Neural crest cell (in vitro differentiated cells): ENCODE data around the gene DYNC1I1. TPM values are rescaled to one million over a fixed set of nuclear protein-coding genes. Genes with fewer than 3 reads are reported as not detected.

Experiments
- DNase-seq: peaks from one replicate; pipeline ENCODE4 v3.0.0; 2021; ENCODE audit warnings: low read depth, mixed read lengths, low spot score
- H3K27ac Mint-ChIP-seq: one replicate; pipeline ENCODE4 v1.8.0; 2021; ENCODE audit warnings: mild to moderate bottlenecking, mixed read lengths; ENCODE audit not compliant: unreplicated experiment
- H3K27me3 Mint-ChIP-seq: 2 replicates; pipeline ENCODE4 v1.8.0; 2021; ENCODE audit warnings: low read depth, mild to moderate bottlenecking, mixed read lengths
- H3K36me3 Mint-ChIP-seq: 2 replicates; pipeline ENCODE4 v1.8.0; 2021; ENCODE audit warnings: low read depth, mild to moderate bottlenecking, mixed read lengths
- H3K4me1 Mint-ChIP-seq: 2 replicates; pipeline ENCODE4 v1.8.0; 2021; ENCODE audit warnings: mixed read lengths
- H3K4me3 Mint-ChIP-seq: one replicate; pipeline ENCODE4 v1.8.0; 2021; ENCODE audit warnings: mild to moderate bottlenecking, mixed read lengths
- H3K9me3 Mint-ChIP-seq: 2 replicates; pipeline ENCODE4 v1.8.0; 2021; ENCODE audit warnings: mixed read lengths
- total RNA-seq: library from RNA; stranded (reverse); gene quantifications from 2 replicates; pipeline ENCODE4 v1.2.1, GENCODE V29; 2021
- TF ChIP-seq, protein P1 (sequence below): fragments of 200-600 bp; sonication (generic); conservative IDR thresholded peaks from 2 replicates; pipeline ENCODE4 v1.5.0; 2021; ENCODE audit warnings: antibody characterized with exemption, mild to moderate bottlenecking

The DYNC1I1 gene
- total RNA-seq, 1 donor from 2014 or later, result 0.79 TPM

DNA sequence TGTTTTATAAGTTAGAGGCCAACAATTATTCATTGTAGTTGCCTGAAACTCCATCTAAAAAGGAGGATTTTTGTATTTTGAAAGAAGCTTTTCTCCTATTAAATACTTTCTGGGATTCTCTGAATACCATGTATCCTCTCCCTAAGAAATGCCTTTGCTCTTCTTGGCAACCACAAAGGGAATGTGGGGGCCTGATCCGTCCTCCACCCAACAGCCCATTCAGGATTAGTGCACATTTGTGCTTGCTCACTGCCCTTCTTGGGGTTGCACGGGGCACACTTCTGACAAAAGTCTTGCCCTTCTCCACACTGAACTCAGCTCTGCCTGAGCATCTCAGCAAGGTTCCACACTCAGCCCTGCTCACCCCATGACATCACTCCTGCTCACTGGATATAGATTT lies 355.4 kb downstream of the DYNC1I1 start:
- no peak overlapping the region for H3K27ac Mint-ChIP-seq
- no peak for DNase-seq
- no peaks in the 10 kb centered on the region for H3K9me3 Mint-ChIP-seq
- no peak overlapping the region for H3K4me3 Mint-ChIP-seq
- TF ChIP-seq, protein P1, sequence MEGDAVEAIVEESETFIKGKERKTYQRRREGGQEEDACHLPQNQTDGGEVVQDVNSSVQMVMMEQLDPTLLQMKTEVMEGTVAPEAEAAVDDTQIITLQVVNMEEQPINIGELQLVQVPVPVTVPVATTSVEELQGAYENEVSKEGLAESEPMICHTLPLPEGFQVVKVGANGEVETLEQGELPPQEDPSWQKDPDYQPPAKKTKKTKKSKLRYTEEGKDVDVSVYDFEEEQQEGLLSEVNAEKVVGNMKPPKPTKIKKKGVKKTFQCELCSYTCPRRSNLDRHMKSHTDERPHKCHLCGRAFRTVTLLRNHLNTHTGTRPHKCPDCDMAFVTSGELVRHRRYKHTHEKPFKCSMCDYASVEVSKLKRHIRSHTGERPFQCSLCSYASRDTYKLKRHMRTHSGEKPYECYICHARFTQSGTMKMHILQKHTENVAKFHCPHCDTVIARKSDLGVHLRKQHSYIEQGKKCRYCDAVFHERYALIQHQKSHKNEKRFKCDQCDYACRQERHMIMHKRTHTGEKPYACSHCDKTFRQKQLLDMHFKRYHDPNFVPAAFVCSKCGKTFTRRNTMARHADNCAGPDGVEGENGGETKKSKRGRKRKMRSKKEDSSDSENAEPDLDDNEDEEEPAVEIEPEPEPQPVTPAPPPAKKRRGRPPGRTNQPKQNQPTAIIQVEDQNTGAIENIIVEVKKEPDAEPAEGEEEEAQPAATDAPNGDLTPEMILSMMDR, result no peak
- peaks cover 7% of the 10 kb centered on the region for H3K4me1 Mint-ChIP-seq
- H3K36me3 Mint-ChIP-seq, result peaks cover 7% of the 10 kb centered on the region
- no peaks in the 10 kb centered on the region for H3K27me3 Mint-ChIP-seq

DNA sequence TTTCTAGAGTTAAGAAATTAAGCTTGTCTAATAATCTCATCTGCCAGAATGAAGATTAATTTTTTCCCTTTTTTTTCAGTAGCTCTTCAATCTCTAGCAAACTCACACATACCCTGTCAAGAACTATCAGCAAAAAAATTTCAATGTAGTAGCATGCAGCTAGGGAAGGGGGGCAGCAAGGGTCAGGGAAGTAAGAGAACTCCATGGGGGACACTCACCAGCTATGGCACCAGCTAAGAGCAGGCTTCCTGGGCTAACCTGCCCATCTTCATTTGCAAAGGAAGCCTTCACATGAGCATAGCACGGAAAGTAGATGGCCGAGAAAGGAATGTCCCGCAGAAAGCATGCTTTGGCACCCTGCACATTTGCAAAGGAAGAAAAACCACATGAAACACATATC lies 359.2 kb downstream of the DYNC1I1 start:
- TF ChIP-seq, protein P1, result no peak
- Mint-ChIP-seq H3K4me3 (no peak overlapping the region), H3K27ac (no peak overlapping the region)

DNA sequence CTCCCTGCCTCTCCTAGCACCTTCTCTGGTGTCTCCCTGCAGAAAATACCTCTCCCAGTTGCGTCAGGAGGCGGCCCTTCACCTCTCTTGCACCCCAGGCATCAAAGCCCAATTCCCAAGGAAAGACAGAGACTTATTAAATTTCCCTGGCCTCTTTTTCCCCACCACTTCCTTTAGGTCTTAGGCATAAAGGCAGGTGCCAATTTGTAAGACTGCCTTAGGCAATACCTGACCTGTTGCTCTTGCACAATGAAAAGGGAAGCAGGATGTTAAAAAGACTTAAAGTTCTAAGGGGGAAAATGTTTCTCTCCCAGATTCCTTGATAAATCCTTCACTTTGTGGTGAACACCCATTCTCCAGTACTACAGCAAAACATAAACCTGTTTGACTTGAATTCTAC lies 362.9 kb downstream of the DYNC1I1 start:
- TF ChIP-seq, protein P1, result no peak
- no peak for DNase-seq
- H3K9me3 Mint-ChIP-seq, result no peaks in the 10 kb centered on the region
- peaks cover 15% of the 10 kb centered on the region for H3K36me3 Mint-ChIP-seq
- H3K27me3 Mint-ChIP-seq, result no peaks in the 10 kb centered on the region
- H3K4me1 Mint-ChIP-seq, result no peaks in the 10 kb centered on the region
- no peak overlapping the region for H3K4me3 Mint-ChIP-seq
- H3K27ac Mint-ChIP-seq, result no peak overlapping the region

More for the DNA sequence above, 359.2 kb downstream of the DYNC1I1 start:
- H3K27me3 Mint-ChIP-seq, result no peaks in the 10 kb centered on the region
- no peaks in the 10 kb centered on the region for H3K9me3 Mint-ChIP-seq
- H3K36me3 Mint-ChIP-seq, result peaks cover 15% of the 10 kb centered on the region
- peaks cover 7% of the 10 kb centered on the region for H3K4me1 Mint-ChIP-seq
- no peak for DNase-seq

DNA sequence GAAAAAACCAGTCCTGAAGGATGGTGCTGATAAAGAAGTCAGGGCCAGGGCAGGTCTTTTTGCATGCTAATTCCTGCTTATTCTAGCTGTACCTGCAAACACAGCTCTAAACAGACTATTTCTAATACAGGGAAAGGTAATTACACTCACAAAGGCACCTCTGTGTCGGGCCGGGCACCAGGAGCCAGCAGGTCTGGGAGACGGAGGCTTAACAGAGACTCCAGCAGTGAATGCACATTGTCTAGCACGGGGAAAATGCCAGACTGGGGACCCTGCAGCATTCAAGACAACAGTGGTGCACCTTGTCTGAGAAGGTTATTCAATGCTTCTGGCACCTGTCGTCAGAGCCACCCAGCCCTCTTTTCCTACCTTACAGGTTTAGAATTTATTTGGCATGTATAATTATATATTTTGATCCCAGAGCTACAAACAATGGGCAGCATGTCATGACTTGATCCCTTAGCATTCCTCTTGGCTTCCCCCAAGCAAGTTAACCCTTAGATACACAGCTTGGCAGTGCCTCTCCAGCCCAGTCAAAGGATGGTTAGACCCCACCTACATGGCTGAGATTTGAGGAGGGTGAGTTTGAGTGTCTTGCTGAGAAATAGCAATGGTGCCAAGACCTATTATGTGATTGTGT lies 364.4 kb downstream of the DYNC1I1 start:
- TF ChIP-seq, protein P1, result no peak
- Mint-ChIP-seq H3K9me3 (no peaks in the 10 kb centered on the region), H3K4me1 (no peaks in the 10 kb centered on the region), H3K36me3 (peaks cover 18% of the 10 kb centered on the region), H3K27me3 (no peaks in the 10 kb centered on the region), H3K4me3 (no peak overlapping the region), H3K27ac (no peak overlapping the region)
- DNase-seq, result no peak

DNA sequence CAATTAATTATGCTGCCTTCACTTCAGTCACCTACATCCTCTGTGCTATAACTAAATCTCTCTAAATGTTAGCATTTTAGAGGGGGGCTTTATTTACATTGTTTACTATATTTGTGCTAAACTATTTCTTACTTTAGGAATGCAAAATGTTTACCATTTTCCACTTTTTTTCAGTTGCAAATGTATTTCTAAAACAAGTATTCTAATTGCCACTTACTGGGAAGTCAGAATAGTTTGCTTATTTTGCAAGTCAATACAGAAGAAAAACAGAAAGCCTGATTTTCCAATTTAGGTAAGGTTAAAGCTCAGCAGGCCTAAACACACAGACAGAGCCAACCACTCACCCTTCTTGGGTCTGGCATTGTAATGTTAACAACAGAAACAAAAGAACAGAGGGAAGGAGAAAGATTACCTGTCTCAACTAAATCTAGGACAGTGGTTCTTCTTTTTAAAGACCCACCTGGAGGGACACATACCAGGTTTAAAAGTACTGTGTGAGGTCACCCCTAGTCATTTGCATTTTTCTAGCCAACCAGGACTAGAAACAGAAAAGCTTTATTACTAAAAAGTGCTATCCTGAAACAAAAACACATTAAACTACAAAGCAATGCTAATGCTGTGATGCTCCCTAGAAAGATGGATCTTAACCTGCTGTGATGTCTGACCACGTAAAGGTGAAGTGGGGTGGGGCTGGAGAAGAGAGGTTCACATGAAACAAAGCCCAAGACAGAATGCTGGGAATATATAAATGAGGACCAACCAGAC lies 371.3 kb downstream of the DYNC1I1 start:
- no peak overlapping the region for H3K4me3 Mint-ChIP-seq
- no peaks in the 10 kb centered on the region for H3K9me3 Mint-ChIP-seq
- no peak for DNase-seq
- TF ChIP-seq, protein P1, result no peak
- H3K4me1 Mint-ChIP-seq, result no peaks in the 10 kb centered on the region
- no peaks in the 10 kb centered on the region for H3K27me3 Mint-ChIP-seq
- H3K36me3 Mint-ChIP-seq, result peaks cover 11% of the 10 kb centered on the region
- no peak overlapping the region for H3K27ac Mint-ChIP-seq
